SU-DHL-6 (cell line): ENCODE measurements around the gene EXT2.

ENCODE experiments used
- CTCF ChIP-seq: fragments of 200-600 bp; sonication (generic); IDR thresholded peaks from one replicate; pipeline ENCODE4 v1.5.1; 2017; ENCODE audit warnings: antibody characterized with exemption, mild to moderate bottlenecking, low read length, moderate library complexity; ENCODE audit not compliant: insufficient read depth, poor library complexity, severe bottlenecking
- EZH2phosphoT487 ChIP-seq: fragments of 200-600 bp; sonication (generic), shearing (Covaris generic); conservative IDR thresholded peaks from 2 replicates; pipeline ENCODE4 v1.6.1; 2018; ENCODE audit warnings: mild to moderate bottlenecking, antibody characterized with exemption, low read length, moderate library complexity, mixed read lengths

- TF ChIP-seq CTCF (no peak), EZH2phosphoT487 (no peak)
Measured at GRCh38 chr11:44266056-44266780, 170.7 kb downstream of the EXT2 start.
